HCT116 (cell line): ENCODE measurements around the gene TAX1BP1. TPM values are rescaled to one million over a fixed set of nuclear protein-coding genes. Genes with fewer than 3 reads are reported as not detected.

ENCODE experiments used
- ATAC-seq: fragments of 200-7000 bp; cut with Tn5 transposase; 2 replicates; pipeline ENCODE4 v1.9.1; 2020; ENCODE audit warnings: mild to moderate bottlenecking, moderate library complexity
- BruUV-seq: library from RNA; stranded (reverse); fragments of 400-500 nt; replicated peaks from 2 replicates; lab custom pipeline; 2021; lab: Mats Ljungman, UMichigan
- CTCF ChIA-PET: fragments of 300-600 bp; sonication (Branson Sonifier 250); formaldehyde crosslinking; loops from one replicate; lab custom pipeline; 2021; ENCODE audit warnings: antibody characterized with exemption; lab: Charles Lee
- POLR2A ChIA-PET: fragments of 300-600, 350-600 bp; sonication (Branson Sonifier 250); formaldehyde crosslinking; loops from one replicate; lab custom pipeline; 2021; ENCODE audit warnings: antibody characterized with exemption; lab: Charles Lee
- RAD21 ChIA-PET, 2 experiments: fragments of 300-600 bp; sonication (Branson Sonifier 250); formaldehyde crosslinking; loops; one replicate each; lab custom pipeline; 2023; ENCODE audit warnings: low total read pairs in 2 of 2; ENCODE audit not compliant: uncharacterized antibody in 2 of 2, unreplicated experiment in 2 of 2, low non-redundant PET in 1 of 2; lab: Charles Lee
- DNase-seq: peaks from one replicate; pipeline ENCODE4 v3.0.0-alpha.2; 2010; ENCODE audit warnings: low read depth, low spot score
- H2AFZ ChIP-seq: fragments of 200-600 bp; shearing (Covaris generic), sonication (generic); 2 replicates; pipeline ENCODE4 v1.6.1; 2017; ENCODE audit warnings: low read depth, mixed run types, mixed read lengths, antibody characterized with exemption, low read length; ENCODE audit not compliant: poor library complexity, severe bottlenecking
- H3K27ac ChIP-seq: 2 replicates; pipeline ENCODE4 v1.5.1; 2012; ENCODE audit warnings: low read depth, low read length
- H3K27me3 ChIP-seq: fragments of 200-600 bp; sonication (generic); 2 replicates; pipeline ENCODE4 v1.6.1; 2016; ENCODE audit warnings: mixed run types, low read length, mixed read lengths; ENCODE audit not compliant: insufficient read depth
- H3K36me3 ChIP-seq, 2 experiments: fragments of 200-500 bp in 1 of 2; fragments of 200-600 bp in 1 of 2; sonication (Bioruptor generic) in 1 of 2; sonication (generic) in 1 of 2; 2 replicates each; pipeline versions ENCODE4 v1.5.1 to v1.6.1; 2014 to 2016; ENCODE audit warnings: low read length in 2 of 2, inconsistent platforms in 1 of 2, mixed read lengths in 1 of 2, mixed run types in 1 of 2; ENCODE audit not compliant: insufficient read depth in 2 of 2, control insufficient read depth in 1 of 2
- H3K4me1 ChIP-seq, 2 experiments: fragments of 200-600 bp in 1 of 2; sonication (generic) in 1 of 2; 2 replicates each; pipeline versions ENCODE4 v1.5.1 to v1.6.1; 2012 to 2017; ENCODE audit warnings: low read length in 2 of 2, inconsistent platforms in 1 of 2, mild to moderate bottlenecking in 1 of 2, mixed read lengths in 1 of 2, mixed run types in 1 of 2, moderate library complexity in 1 of 2; ENCODE audit not compliant: insufficient read depth in 2 of 2, control insufficient read depth in 1 of 2
- H3K4me2 ChIP-seq: fragments of 200-600 bp; sonication (generic); 2 replicates; pipeline ENCODE4 v1.6.1; 2017; ENCODE audit warnings: mixed run types, low read length, mixed read lengths
- H3K4me3 ChIP-seq, 2 experiments: fragments of 200-600 bp in 1 of 2; sonication (generic) in 1 of 2; replicated peaks in 1 of 2; 2 replicates each; pipeline ENCODE4 v1.5.1; 2011 to 2016; ENCODE audit warnings: low read length in 2 of 2, control low read depth in 1 of 2, low read depth in 1 of 2, mild to moderate bottlenecking in 1 of 2, mixed read lengths in 1 of 2, mixed run types in 1 of 2
- H3K79me2 ChIP-seq: fragments of 200-600 bp; sonication (generic); 2 replicates; pipeline ENCODE4 v1.6.1; 2017; ENCODE audit warnings: mild to moderate bottlenecking, mixed run types, low read length, moderate library complexity, mixed read lengths; ENCODE audit not compliant: insufficient read depth
- H3K9ac ChIP-seq: fragments of 200-600 bp; sonication (generic); 2 replicates; pipeline ENCODE4 v1.6.1; 2016; ENCODE audit warnings: low read length, mixed read lengths
- H3K9me2 ChIP-seq: fragments of 200-600 bp; sonication (generic), shearing (Covaris generic); 2 replicates; pipeline ENCODE4 v1.6.1; 2017; ENCODE audit warnings: mixed run types, mild to moderate bottlenecking, moderate library complexity; ENCODE audit not compliant: insufficient read depth
- H3K9me3 ChIP-seq, 2 experiments: fragments of 200-500 bp in 1 of 2; fragments of 200-600 bp in 1 of 2; sonication (Bioruptor generic) in 1 of 2; sonication (generic) in 1 of 2; 2 replicates each; pipeline ENCODE4 v1.6.1; 2014 to 2017; ENCODE audit warnings: low read length in 2 of 2, mixed read lengths in 2 of 2, inconsistent platforms in 1 of 2, low read depth in 1 of 2, mild to moderate bottlenecking in 1 of 2, mixed run types in 1 of 2, moderate library complexity in 1 of 2; ENCODE audit not compliant: control insufficient read depth in 1 of 2, insufficient read depth in 1 of 2
- H4K20me1 ChIP-seq: fragments of 200-600 bp; sonication (generic), shearing (Covaris generic); 2 replicates; pipeline ENCODE4 v1.6.1; 2017; ENCODE audit warnings: mixed run types, mild to moderate bottlenecking, moderate library complexity; ENCODE audit not compliant: insufficient read depth
- CBX3 ChIP-seq: IDR thresholded peaks from 2 replicates; pipeline ENCODE4 v1.6.1; 2012; ENCODE audit warnings: low read depth
- CEBPB ChIP-seq: IDR thresholded peaks from 2 replicates; pipeline ENCODE4 v1.6.1; 2012; ENCODE audit warnings: low read depth
- CTCF ChIP-seq, 3 experiments: fragments of 200-600 bp in 1 of 3; sonication (generic) in 1 of 3; IDR thresholded peaks in 2 of 3; conservative IDR thresholded peaks in 1 of 3; 2 replicates each; pipeline ENCODE4 v1.5.1; 2012 to 2017; ENCODE audit warnings: low read depth in 2 of 3, low read length in 2 of 3, antibody characterized with exemption in 1 of 3, borderline replicate concordance in 1 of 3, control low read depth in 1 of 3, mild to moderate bottlenecking in 1 of 3, mixed read lengths in 1 of 3, mixed run types in 1 of 3, moderate library complexity in 1 of 3; ENCODE audit not compliant: insufficient read depth in 1 of 3
- EGR1 ChIP-seq: IDR thresholded peaks from 2 replicates; pipeline ENCODE4 v1.6.1; 2012; ENCODE audit warnings: low read depth
- EZH2 ChIP-seq: fragments of 200-600 bp; sonication (generic); IDR thresholded peaks from 2 replicates; pipeline ENCODE4 v1.6.1; 2017; ENCODE audit warnings: antibody characterized with exemption, mixed run types
- EZH2phosphoT487 ChIP-seq: fragments of 200-600 bp; IDR thresholded peaks from 2 replicates; pipeline ENCODE4 v1.6.1; 2018; ENCODE audit warnings: antibody characterized with exemption, borderline replicate concordance
- FOSL1 ChIP-seq: IDR thresholded peaks from 2 replicates; pipeline ENCODE4 v1.6.1; 2012; ENCODE audit warnings: low read depth
- JUND ChIP-seq: IDR thresholded peaks from 2 replicates; pipeline ENCODE4 v1.6.1; 2012
- POLR2A ChIP-seq: IDR thresholded peaks from 2 replicates; pipeline ENCODE4 v1.7.0; 2011; ENCODE audit warnings: borderline replicate concordance; ENCODE audit not compliant: insufficient read depth, insufficient read length; ENCODE audit errors: extremely low read depth
- RAD21 ChIP-seq: IDR thresholded peaks from 2 replicates; pipeline ENCODE4 v1.6.1; 2012; ENCODE audit warnings: low read depth, mild to moderate bottlenecking
- REST ChIP-seq: IDR thresholded peaks from 2 replicates; pipeline ENCODE4 v1.6.1; 2012; ENCODE audit warnings: low read depth
- SP1 ChIP-seq: IDR thresholded peaks from 2 replicates; pipeline ENCODE4 v1.6.1; 2012; ENCODE audit warnings: low read depth
- SRF ChIP-seq: IDR thresholded peaks from 2 replicates; pipeline ENCODE4 v1.6.1; 2012; ENCODE audit warnings: low read depth
- ZFX ChIP-seq: fragments of 450-650 bp; IDR thresholded peaks from 2 replicates; pipeline ENCODE4 v1.6.1; 2017
- ZNF274 ChIP-seq: fragments of 200-500 bp; sonication (Bioruptor generic); IDR thresholded peaks from 2 replicates; pipeline ENCODE4 v1.6.1; 2014; ENCODE audit warnings: mild to moderate bottlenecking, low read depth, low read length, inconsistent platforms
- intact Hi-C: fragments of 100-400 bp; cut with micrococcal nuclease; formaldehyde crosslinking; loops from 2 replicates; pipeline ENCODE4 v1.10.0; 2022
- total RNA-seq: library from RNA; stranded (reverse); gene quantifications from one replicate; pipeline ENCODE4 v1.2.1, GENCODE V29; 2021; ENCODE audit not compliant: unreplicated experiment

Gene TAX1BP1
- total RNA-seq, 1 experiment from 2014 or later: 68.1 TPM

- no peak for TF ChIP-seq EZH2phosphoT487
- no peak for TF ChIP-seq CEBPB
- no peak for TF ChIP-seq ZFX
- no peak for TF ChIP-seq REST
- TF ChIP-seq FOSL1: no peak
- TF ChIP-seq ZNF274: no peak
- no peak for TF ChIP-seq CTCF (IDR thresholded peaks at IDR 0.05 in 2 of 3, conservative IDR thresholded peaks at IDR 0.05 in 1 of 3; ENCODE audit: borderline replicate concordance in 1 of 3, insufficient read depth in 1 of 3, low read depth in 2 of 3, low read length in 2 of 3)
- no peak for TF ChIP-seq CBX3
- no peak for TF ChIP-seq EZH2
- TF ChIP-seq JUND: no peak
- TF ChIP-seq RAD21: no peak
- no peak for TF ChIP-seq EGR1
- no peak for TF ChIP-seq SRF
- no peak for TF ChIP-seq SP1
- TF ChIP-seq POLR2A: no peak
- Histone ChIP-seq H3K9ac (no peak overlapping the region), H2AFZ (no peak overlapping the region), H3K27ac (no peak overlapping the region), H3K79me2 (no peaks in the 10 kb centered on the region), H3K4me2 (no peak overlapping the region), H3K9me3 (no peaks in the 10 kb centered on the region), H3K36me3 (no peaks in the 10 kb centered on the region), H4K20me1 (no peaks in the 10 kb centered on the region), H3K9me2 (no peaks in the 10 kb centered on the region), H3K27me3 (no peaks in the 10 kb centered on the region), H3K4me1 (peaks cover 6 to 13% of the 10 kb centered on the region in 2 experiments; a peak in 3 of 4 replicates), H3K4me3 (no peak overlapping the region)
- no peak for DNase-seq
- no TSS peak for BruUV-seq
- RAD21 ChIA-PET: no interaction called here
- POLR2A ChIA-PET: interaction anchor here (1.7 kb wide), 1 partner anchor 31 kb away, joined by 5 read pairs; the partner anchor contains the start of gene HIBADH
- intact Hi-C loops: loop anchor here (10.0 kb wide), 1 partner anchor 401 kb away; no protein-coding TSS in a partner anchor
- CTCF ChIA-PET: interaction anchor here (1.0 to 1.1 kb wide), 2 partner anchors 81 to 368 kb away, joined by 3 to 6 read pairs; no protein-coding TSS in a partner anchor
- no peak for ATAC-seq
These were observed 46.2 kb upstream of the TAX1BP1 start for GRCh38 chr7:27693794-27694193.
